Astrocyte (in vitro differentiated cells and primary cell): ENCODE measurements around the gene LRRTM3. TPM values are rescaled to one million over a fixed set of nuclear protein-coding genes. Genes with fewer than 3 reads are reported as not detected.

Source experiments
- DNase-seq: peaks from one replicate; pipeline ENCODE4 v3.0.0-alpha.2; 2010; ENCODE audit warnings: low read depth
- FAIRE-seq: peaks from 2 replicates; lab custom pipeline; 2011; peaks lifted over from hg19 to GRCh38; lab: Jason Lieb, UNC
- H2AFZ ChIP-seq: 2 replicates; pipeline ENCODE4 v1.6.0; 2012; ENCODE audit warnings: low read depth, low read length, inconsistent platforms
- H3K27ac ChIP-seq: 2 replicates; pipeline ENCODE4 v1.5.1; 2011; ENCODE audit warnings: low read depth, low read length, inconsistent platforms
- H3K27me3 ChIP-seq: 2 replicates; pipeline ENCODE4 v1.6.0; 2011; ENCODE audit warnings: low read length, inconsistent platforms; ENCODE audit not compliant: insufficient read depth
- H3K36me3 ChIP-seq: 2 replicates; pipeline ENCODE4 v1.5.1; 2011; ENCODE audit warnings: low read length, inconsistent platforms; ENCODE audit not compliant: insufficient read depth
- H3K4me1 ChIP-seq: 2 replicates; pipeline ENCODE4 v1.5.1; 2011; ENCODE audit warnings: low read length, inconsistent platforms; ENCODE audit not compliant: insufficient read depth
- H3K4me2 ChIP-seq: 2 replicates; pipeline ENCODE4 v1.6.0; 2012; ENCODE audit warnings: low read length, inconsistent platforms
- H3K4me3 ChIP-seq: 2 replicates; pipeline ENCODE4 v1.5.1; 2011; ENCODE audit warnings: low read depth, mild to moderate bottlenecking, low read length, inconsistent platforms; ENCODE audit not compliant: insufficient read depth
- H3K79me2 ChIP-seq: 2 replicates; pipeline ENCODE4 v1.6.0; 2012; ENCODE audit warnings: mild to moderate bottlenecking, low read length, inconsistent platforms; ENCODE audit not compliant: insufficient read depth
- H3K9ac ChIP-seq: 2 replicates; pipeline ENCODE4 v1.6.0; 2012; ENCODE audit warnings: mild to moderate bottlenecking, low read length, inconsistent platforms
- H3K9me3 ChIP-seq: 2 replicates; pipeline ENCODE4 v1.5.1; 2012; ENCODE audit warnings: low read depth, mild to moderate bottlenecking, low read length, inconsistent platforms; ENCODE audit not compliant: insufficient read depth
- H4K20me1 ChIP-seq: 2 replicates; pipeline ENCODE4 v1.6.0; 2012; ENCODE audit warnings: low read length, inconsistent platforms; ENCODE audit not compliant: insufficient read depth
- H3K27ac Mint-ChIP-seq: one replicate; pipeline ENCODE4 v1.8.0; 2021; ENCODE audit warnings: mild to moderate bottlenecking, mixed read lengths; ENCODE audit not compliant: unreplicated experiment
- H3K27me3 Mint-ChIP-seq: one replicate; pipeline ENCODE4 v1.8.0; 2021; ENCODE audit warnings: low read depth, mixed read lengths; ENCODE audit not compliant: unreplicated experiment
- H3K36me3 Mint-ChIP-seq: one replicate; pipeline ENCODE4 v1.8.0; 2021; ENCODE audit warnings: low read depth, mixed read lengths; ENCODE audit not compliant: unreplicated experiment
- H3K4me1 Mint-ChIP-seq: one replicate; pipeline ENCODE4 v1.8.0; 2021; ENCODE audit warnings: low read depth, mixed read lengths; ENCODE audit not compliant: unreplicated experiment
- H3K4me3 Mint-ChIP-seq: one replicate; pipeline ENCODE4 v1.8.0; 2021; ENCODE audit warnings: mild to moderate bottlenecking, moderate library complexity, mixed read lengths; ENCODE audit not compliant: unreplicated experiment
- H3K9me3 Mint-ChIP-seq: one replicate; pipeline ENCODE4 v1.8.0; 2021; ENCODE audit warnings: mild to moderate bottlenecking, mixed read lengths; ENCODE audit not compliant: unreplicated experiment
- EZH2 ChIP-seq: IDR thresholded peaks from 2 replicates; pipeline ENCODE4 v1.6.1; 2012; ENCODE audit warnings: mild to moderate bottlenecking, low read length, inconsistent platforms; ENCODE audit not compliant: insufficient read depth
- total RNA-seq: library from RNA; stranded (reverse); gene quantifications from 2 replicates; pipeline ENCODE4 v1.2.1, GENCODE V29; 2021
- TF ChIP-seq, protein P1 (sequence below): IDR thresholded peaks from 2 replicates; pipeline ENCODE4 v1.5.1; 2011; ENCODE audit warnings: low read depth, mild to moderate bottlenecking, inconsistent platforms, low read length, moderate library complexity; ENCODE audit not compliant: insufficient read depth

The LRRTM3 gene
- total RNA-seq, 1 donor from 2014 or later: 0.09 TPM

DNA sequence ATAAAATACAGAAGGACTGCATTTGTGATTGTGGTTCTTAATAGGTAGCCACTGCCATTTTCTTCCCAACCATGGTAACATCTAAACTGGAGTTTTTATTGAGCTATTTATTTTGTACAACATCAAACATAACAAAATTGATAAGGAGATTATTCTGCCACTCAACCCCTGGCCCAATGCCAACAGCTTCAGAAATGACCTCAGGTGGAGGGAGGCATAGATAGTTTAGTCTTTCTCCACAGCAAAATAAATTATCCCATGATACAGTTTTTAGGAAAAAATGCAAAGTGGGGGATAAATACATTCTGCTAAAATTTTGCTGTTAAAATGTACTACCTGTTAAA is 57.6 kb downstream of the LRRTM3 start:
- Mint-ChIP-seq H3K9me3 (no peaks in the 10 kb centered on the region), H3K27ac (no peak overlapping the region), H3K27me3 (no peaks in the 10 kb centered on the region), H3K4me1 (no peaks in the 10 kb centered on the region), H3K4me3 (no peak overlapping the region), H3K36me3 (no peaks in the 10 kb centered on the region)
- Histone ChIP-seq H2AFZ (no peak overlapping the region), H3K27ac (no peak overlapping the region), H3K9ac (no peak overlapping the region), H3K36me3 (no peaks in the 10 kb centered on the region), H3K4me3 (no peak overlapping the region), H3K27me3 (no peaks in the 10 kb centered on the region), H3K4me1 (no peaks in the 10 kb centered on the region), H4K20me1 (no peaks in the 10 kb centered on the region), H3K9me3 (no peaks in the 10 kb centered on the region), H3K79me2 (no peaks in the 10 kb centered on the region), H3K4me2 (no peak overlapping the region)
- FAIRE-seq (no peak), DNase-seq (no peak)
- TF ChIP-seq, protein P1, sequence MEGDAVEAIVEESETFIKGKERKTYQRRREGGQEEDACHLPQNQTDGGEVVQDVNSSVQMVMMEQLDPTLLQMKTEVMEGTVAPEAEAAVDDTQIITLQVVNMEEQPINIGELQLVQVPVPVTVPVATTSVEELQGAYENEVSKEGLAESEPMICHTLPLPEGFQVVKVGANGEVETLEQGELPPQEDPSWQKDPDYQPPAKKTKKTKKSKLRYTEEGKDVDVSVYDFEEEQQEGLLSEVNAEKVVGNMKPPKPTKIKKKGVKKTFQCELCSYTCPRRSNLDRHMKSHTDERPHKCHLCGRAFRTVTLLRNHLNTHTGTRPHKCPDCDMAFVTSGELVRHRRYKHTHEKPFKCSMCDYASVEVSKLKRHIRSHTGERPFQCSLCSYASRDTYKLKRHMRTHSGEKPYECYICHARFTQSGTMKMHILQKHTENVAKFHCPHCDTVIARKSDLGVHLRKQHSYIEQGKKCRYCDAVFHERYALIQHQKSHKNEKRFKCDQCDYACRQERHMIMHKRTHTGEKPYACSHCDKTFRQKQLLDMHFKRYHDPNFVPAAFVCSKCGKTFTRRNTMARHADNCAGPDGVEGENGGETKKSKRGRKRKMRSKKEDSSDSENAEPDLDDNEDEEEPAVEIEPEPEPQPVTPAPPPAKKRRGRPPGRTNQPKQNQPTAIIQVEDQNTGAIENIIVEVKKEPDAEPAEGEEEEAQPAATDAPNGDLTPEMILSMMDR: no peak
- no peak for TF ChIP-seq EZH2

GRCh38 chr10:66990143-66990830 is 64.5 kb downstream of the LRRTM3 start:
- no peak overlapping the region for H2AFZ ChIP-seq
- H3K27ac ChIP-seq: no peak overlapping the region
- H3K4me3 Mint-ChIP-seq: no peak overlapping the region
- H3K36me3 ChIP-seq: no peaks in the 10 kb centered on the region
- no peaks in the 10 kb centered on the region for H3K27me3 Mint-ChIP-seq
- H3K9ac ChIP-seq: no peak overlapping the region
- TF ChIP-seq EZH2: no peak
- TF ChIP-seq, protein P1: no peak
- H3K36me3 Mint-ChIP-seq: no peaks in the 10 kb centered on the region
- H3K4me1 ChIP-seq: no peaks in the 10 kb centered on the region
- H4K20me1 ChIP-seq: no peaks in the 10 kb centered on the region
- no peak overlapping the region for H3K4me3 ChIP-seq
- no peaks in the 10 kb centered on the region for H3K79me2 ChIP-seq
- no peaks in the 10 kb centered on the region for H3K4me1 Mint-ChIP-seq
- H3K27me3 ChIP-seq: no peaks in the 10 kb centered on the region
- H3K4me2 ChIP-seq: no peak overlapping the region
- no peaks in the 10 kb centered on the region for H3K9me3 ChIP-seq
- DNase-seq (no peak), FAIRE-seq (no peak)
- no peaks in the 10 kb centered on the region for H3K9me3 Mint-ChIP-seq
- H3K27ac Mint-ChIP-seq: no peak overlapping the region

DNA sequence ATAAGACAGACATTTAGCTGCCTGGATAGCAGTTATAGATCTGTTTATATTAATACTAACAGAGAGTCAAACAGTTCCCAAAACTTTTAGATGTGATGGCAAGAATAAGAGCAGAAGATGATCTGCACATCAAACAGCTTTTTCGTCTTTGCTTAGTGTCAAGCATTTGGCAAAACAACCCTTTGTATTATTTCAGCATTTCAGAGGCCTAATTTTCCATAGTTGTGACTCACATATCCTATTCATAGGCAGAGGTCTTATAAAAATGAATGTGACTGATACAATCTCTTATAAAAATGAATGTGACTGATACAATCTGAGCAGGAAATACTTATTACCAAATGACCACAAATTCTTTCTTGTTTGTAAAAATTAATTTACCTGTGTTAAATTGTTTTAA is 71.2 kb downstream of the LRRTM3 start:
- Mint-ChIP-seq H3K4me3 (no peak overlapping the region), H3K36me3 (no peaks in the 10 kb centered on the region), H3K4me1 (peaks cover 6% of the 10 kb centered on the region), H3K27me3 (no peaks in the 10 kb centered on the region), H3K27ac (no peak overlapping the region), H3K9me3 (no peaks in the 10 kb centered on the region)
- no peak for DNase-seq
- Histone ChIP-seq H3K4me1 (no peaks in the 10 kb centered on the region), H2AFZ (no peak overlapping the region), H3K36me3 (no peaks in the 10 kb centered on the region), H4K20me1 (no peaks in the 10 kb centered on the region), H3K9me3 (no peaks in the 10 kb centered on the region), H3K27me3 (no peaks in the 10 kb centered on the region), H3K27ac (no peak overlapping the region), H3K4me3 (no peak overlapping the region), H3K79me2 (no peaks in the 10 kb centered on the region), H3K4me2 (no peak overlapping the region), H3K9ac (no peak overlapping the region)
- no peak for FAIRE-seq
- TF ChIP-seq, protein P1: no peak
- TF ChIP-seq EZH2: no peak
